OCI-LY1 (cell line): Measurements from ENCODE around the gene SMIM29.

ENCODE experiments used
- H2AFZ ChIP-seq: fragments of 200-600 bp; sonication (generic), shearing (Covaris generic); 2 replicates; pipeline ENCODE4 v1.6.0; 2014; ENCODE audit warnings: antibody characterized with exemption, mild to moderate bottlenecking, low read length
- H3F3A ChIP-seq: fragments of 200-600 bp; sonication (generic), shearing (Covaris generic); 2 replicates; pipeline ENCODE4 v1.6.0; 2014; ENCODE audit warnings: mild to moderate bottlenecking, antibody characterized with exemption, low read length, moderate library complexity; ENCODE audit not compliant: insufficient read depth
- H3K27ac ChIP-seq: fragments of 200-600 bp; sonication (generic); 2 replicates; pipeline ENCODE4 v1.5.1; 2014; ENCODE audit warnings: low read length, mixed run types, mild to moderate bottlenecking, low read depth; ENCODE audit not compliant: poor library complexity, severe bottlenecking
- H3K27me3 ChIP-seq: fragments of 200-600 bp; sonication (generic); 2 replicates; pipeline ENCODE4 v1.6.0; 2014; ENCODE audit warnings: antibody characterized with exemption, mild to moderate bottlenecking, low read length, moderate library complexity; ENCODE audit not compliant: insufficient read depth
- H3K36me3 ChIP-seq: fragments of 200-600 bp; sonication (generic); 2 replicates; pipeline ENCODE4 v1.6.1; 2014; ENCODE audit warnings: mild to moderate bottlenecking, antibody characterized with exemption, low read length, moderate library complexity, mixed read lengths; ENCODE audit not compliant: insufficient read depth
- H3K4me1 ChIP-seq: fragments of 200-600 bp; sonication (generic); 2 replicates; pipeline ENCODE4 v1.5.1; 2014; ENCODE audit warnings: mild to moderate bottlenecking, low read length, moderate library complexity; ENCODE audit not compliant: insufficient read depth, severe bottlenecking
- H3K4me2 ChIP-seq: fragments of 200-600 bp; sonication (generic), shearing (Covaris generic); 2 replicates; pipeline ENCODE4 v1.6.1; 2014; ENCODE audit warnings: low read length
- H3K4me3 ChIP-seq: fragments of 200-600 bp; sonication (generic); 2 replicates; pipeline ENCODE4 v1.5.1; 2014; ENCODE audit warnings: low read length, low read depth, mild to moderate bottlenecking, mixed read lengths; ENCODE audit not compliant: poor library complexity, severe bottlenecking
- H3K79me2 ChIP-seq: fragments of 200-600 bp; shearing (Covaris generic); 2 replicates; pipeline ENCODE4 v1.6.1; 2016; ENCODE audit warnings: mixed run types, low read length, mixed read lengths; ENCODE audit not compliant: insufficient read depth
- H3K9ac ChIP-seq: fragments of 200-600 bp; sonication (generic), shearing (Covaris generic); 2 replicates; pipeline ENCODE4 v1.6.1; 2014; ENCODE audit warnings: mild to moderate bottlenecking, low read length, mixed read lengths
- H3K9me2 ChIP-seq: fragments of 200-600 bp; sonication (generic), shearing (Covaris generic); 2 replicates; pipeline ENCODE4 v1.6.1; 2014; ENCODE audit warnings: low read depth, mild to moderate bottlenecking, low read length, mixed read lengths
- H3K9me3 ChIP-seq: fragments of 200-600 bp; shearing (Covaris generic); 2 replicates; pipeline ENCODE4 v1.6.1; 2014; ENCODE audit warnings: low read length, mixed read lengths
- H4K20me1 ChIP-seq: fragments of 200-600 bp; sonication (generic), shearing (Covaris generic); 2 replicates; pipeline ENCODE4 v1.6.0; 2016; ENCODE audit warnings: mild to moderate bottlenecking, low read length; ENCODE audit not compliant: insufficient read depth
- EZH2 ChIP-seq: fragments of 200-600 bp; sonication (generic), shearing (Covaris generic); IDR thresholded peaks from 2 replicates; pipeline ENCODE4 v1.8.0; 2017; ENCODE audit warnings: borderline replicate concordance, mixed run types, mild to moderate bottlenecking, antibody characterized with exemption, low read length, moderate library complexity, mixed read lengths
- TF ChIP-seq, protein P1 (sequence below): fragments of 200-600 bp; sonication (generic), shearing (Covaris generic); IDR thresholded peaks from 2 replicates; pipeline ENCODE4 v1.5.1; 2017; ENCODE audit warnings: mild to moderate bottlenecking, antibody characterized with exemption, low read length, moderate library complexity, mixed read lengths

Gene SMIM29

DNA sequence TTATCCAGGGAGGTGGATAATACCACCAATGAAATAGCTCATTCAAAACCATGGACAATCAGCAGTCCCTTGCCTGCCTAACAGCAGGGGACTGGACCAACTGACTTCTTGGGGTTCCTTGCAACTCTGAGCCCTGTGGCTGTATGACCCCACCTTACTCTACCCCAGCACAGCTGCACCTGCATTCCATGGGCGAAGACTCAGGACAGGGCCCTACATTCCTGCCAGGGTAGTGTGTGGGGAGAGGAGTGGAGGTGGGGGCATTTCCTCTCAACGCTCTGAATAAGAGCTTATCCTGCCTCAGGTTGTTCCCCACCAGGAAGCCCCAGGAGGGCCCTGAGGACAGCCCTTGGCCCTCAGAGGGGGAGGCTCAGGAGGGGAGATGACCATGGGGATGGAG lies 42.9 kb downstream of the SMIM29 start:
- Histone ChIP-seq H3K27me3 (0 out of 2 replicates have a peak, but pooled peaks cover 3% of the 10 kb centered on the region), H3K27ac (no peak overlapping the region), H3K4me3 (no peak overlapping the region), H3K9me2 (no peaks in the 10 kb centered on the region), H4K20me1 (no peaks in the 10 kb centered on the region), H3K79me2 (no peaks in the 10 kb centered on the region), H3K9me3 (0 out of 2 replicates have a peak, but pooled peaks cover 4% of the 10 kb centered on the region), H3K36me3 (no peaks in the 10 kb centered on the region), H3K4me1 (no peaks in the 10 kb centered on the region), H3K9ac (no peak overlapping the region), H3F3A (no peaks in the 10 kb centered on the region), H2AFZ (no peak overlapping the region), H3K4me2 (no peak overlapping the region)
- TF ChIP-seq, protein P1, sequence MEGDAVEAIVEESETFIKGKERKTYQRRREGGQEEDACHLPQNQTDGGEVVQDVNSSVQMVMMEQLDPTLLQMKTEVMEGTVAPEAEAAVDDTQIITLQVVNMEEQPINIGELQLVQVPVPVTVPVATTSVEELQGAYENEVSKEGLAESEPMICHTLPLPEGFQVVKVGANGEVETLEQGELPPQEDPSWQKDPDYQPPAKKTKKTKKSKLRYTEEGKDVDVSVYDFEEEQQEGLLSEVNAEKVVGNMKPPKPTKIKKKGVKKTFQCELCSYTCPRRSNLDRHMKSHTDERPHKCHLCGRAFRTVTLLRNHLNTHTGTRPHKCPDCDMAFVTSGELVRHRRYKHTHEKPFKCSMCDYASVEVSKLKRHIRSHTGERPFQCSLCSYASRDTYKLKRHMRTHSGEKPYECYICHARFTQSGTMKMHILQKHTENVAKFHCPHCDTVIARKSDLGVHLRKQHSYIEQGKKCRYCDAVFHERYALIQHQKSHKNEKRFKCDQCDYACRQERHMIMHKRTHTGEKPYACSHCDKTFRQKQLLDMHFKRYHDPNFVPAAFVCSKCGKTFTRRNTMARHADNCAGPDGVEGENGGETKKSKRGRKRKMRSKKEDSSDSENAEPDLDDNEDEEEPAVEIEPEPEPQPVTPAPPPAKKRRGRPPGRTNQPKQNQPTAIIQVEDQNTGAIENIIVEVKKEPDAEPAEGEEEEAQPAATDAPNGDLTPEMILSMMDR: no peak
- no peak for TF ChIP-seq EZH2

DNA sequence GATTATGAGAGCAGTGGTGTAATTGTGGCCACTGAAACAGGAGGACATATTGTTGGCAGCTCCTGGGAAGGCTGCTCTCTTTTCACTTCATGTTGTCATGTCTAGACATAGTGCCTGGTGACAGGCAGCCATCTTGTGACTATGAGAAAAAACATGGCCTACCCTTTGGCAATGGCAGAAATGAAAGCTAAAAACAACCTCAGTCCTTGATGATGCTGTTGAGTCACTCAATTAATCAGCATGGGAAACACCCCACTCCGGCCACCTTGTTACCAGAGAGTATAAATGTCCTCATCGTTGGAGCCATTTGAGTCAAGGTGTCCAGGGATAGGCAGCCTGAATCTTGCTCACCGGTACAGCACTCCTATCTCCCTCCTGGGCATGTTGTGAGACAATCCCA lies 43.3 kb downstream of the SMIM29 start:
- 0 out of 2 replicates have a peak, but pooled peaks cover 4% of the 10 kb centered on the region for H3K9me3 ChIP-seq
- no peaks in the 10 kb centered on the region for H3K79me2 ChIP-seq
- no peaks in the 10 kb centered on the region for H4K20me1 ChIP-seq
- H3K4me2 ChIP-seq: no peak overlapping the region
- no peaks in the 10 kb centered on the region for H3K4me1 ChIP-seq
- H2AFZ ChIP-seq: no peak overlapping the region
- no peak overlapping the region for H3K4me3 ChIP-seq
- TF ChIP-seq EZH2: no peak
- TF ChIP-seq, protein P1: no peak
- no peak overlapping the region for H3K9ac ChIP-seq
- H3K9me2 ChIP-seq: no peaks in the 10 kb centered on the region
- H3K36me3 ChIP-seq: no peaks in the 10 kb centered on the region
- 0 out of 2 replicates have a peak, but pooled peaks cover 3% of the 10 kb centered on the region for H3K27me3 ChIP-seq
- H3K27ac ChIP-seq: no peak overlapping the region
- no peaks in the 10 kb centered on the region for H3F3A ChIP-seq

DNA sequence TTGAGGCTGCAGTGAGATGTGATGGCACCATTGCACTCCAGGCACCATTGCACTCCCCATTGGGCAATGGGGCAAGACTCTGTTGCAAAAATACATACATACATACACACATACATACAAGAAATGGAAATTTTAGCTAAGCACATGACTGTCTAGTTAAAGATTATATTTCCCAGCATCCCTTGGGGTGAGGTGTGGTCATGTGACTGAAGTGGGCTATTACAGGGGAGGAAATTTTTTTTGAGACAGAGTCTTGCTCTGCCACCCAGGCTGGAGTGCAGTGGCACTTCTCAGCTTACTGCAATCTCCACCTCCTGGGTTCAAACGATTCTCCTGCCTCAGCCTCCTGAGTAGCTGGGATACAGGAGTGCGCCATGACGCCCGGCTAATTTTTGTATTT lies 44.1 kb downstream of the SMIM29 start:
- H2AFZ ChIP-seq: no peak overlapping the region
- H3K9ac ChIP-seq: no peak overlapping the region
- TF ChIP-seq, protein P1: no peak
- no peak for TF ChIP-seq EZH2
- H3K79me2 ChIP-seq: no peaks in the 10 kb centered on the region
- no peaks in the 10 kb centered on the region for H4K20me1 ChIP-seq
- no peaks in the 10 kb centered on the region for H3K36me3 ChIP-seq
- H3F3A ChIP-seq: no peaks in the 10 kb centered on the region
- H3K4me1 ChIP-seq: no peaks in the 10 kb centered on the region
- no peak overlapping the region for H3K4me2 ChIP-seq
- no peak overlapping the region for H3K27ac ChIP-seq
- 0 out of 2 replicates have a peak, but pooled peaks cover 3% of the 10 kb centered on the region for H3K27me3 ChIP-seq
- 0 out of 2 replicates have a peak, but pooled peaks cover 4% of the 10 kb centered on the region for H3K9me3 ChIP-seq
- H3K4me3 ChIP-seq: no peak overlapping the region
- no peaks in the 10 kb centered on the region for H3K9me2 ChIP-seq
